NCI-H526 treated with DMSO at 0.1 percent for 48 hours (cell line): ENCODE data around the gene DYNLT1.
A peak's percentile ranks its signal among the peaks of the same experiment; 100 is the strongest.
"Not testable (repeated sequence)": the region's sequence is repeated elsewhere in the genome, so short reads cannot be mapped to it uniquely, and the experiment has no call there.

Source experiments
- DNase-seq: peaks from one replicate; lab custom pipeline; 2025; lab: John Stamatoyannopoulos, UW

The DYNLT1 gene

GRCh38 chr6:158622545-158623190 lies 21.9 kb downstream of the DYNLT1 start:
- no peak for DNase-seq

- no peak for DNase-seq
These were observed 22.6 kb downstream of the DYNLT1 start for GRCh38 chr6:158621694-158622544.

DNA sequence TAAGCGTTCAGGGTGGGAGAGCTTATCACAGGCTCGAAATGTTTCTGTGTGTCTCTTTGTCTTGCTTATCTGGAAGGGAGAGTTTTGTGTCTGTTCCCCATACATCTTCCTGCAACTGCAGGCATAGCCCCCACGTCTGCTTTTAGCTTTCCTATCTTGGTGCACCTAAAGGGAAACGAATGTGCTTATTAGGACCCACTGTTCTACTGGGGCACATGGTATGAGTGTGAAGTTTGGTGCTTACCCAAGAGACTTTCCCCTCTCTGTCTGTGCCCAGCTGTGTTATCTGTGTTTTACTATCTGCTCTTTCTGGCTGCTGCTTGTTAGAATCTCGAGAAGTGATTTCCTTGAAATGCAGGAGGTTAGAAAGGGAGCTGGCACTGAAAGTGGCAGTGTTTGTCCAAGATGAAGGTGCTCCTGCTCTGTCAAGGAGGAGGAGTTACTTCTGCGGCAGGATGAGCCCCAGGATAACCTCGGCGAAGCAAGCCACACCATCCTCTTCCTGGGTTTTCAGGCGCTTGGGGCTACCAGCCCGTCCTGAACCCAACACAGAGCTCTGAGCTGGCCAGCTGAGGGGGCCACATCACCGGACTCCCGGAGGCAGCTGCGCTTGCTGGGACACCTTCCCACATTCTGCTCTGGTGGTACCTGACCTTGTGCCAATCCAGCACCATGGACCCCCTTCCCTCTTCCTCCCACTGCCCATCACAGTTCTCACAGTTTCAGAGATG lies 23.4 kb downstream of the DYNLT1 start:
- DNase-seq, result no peak

DNA sequence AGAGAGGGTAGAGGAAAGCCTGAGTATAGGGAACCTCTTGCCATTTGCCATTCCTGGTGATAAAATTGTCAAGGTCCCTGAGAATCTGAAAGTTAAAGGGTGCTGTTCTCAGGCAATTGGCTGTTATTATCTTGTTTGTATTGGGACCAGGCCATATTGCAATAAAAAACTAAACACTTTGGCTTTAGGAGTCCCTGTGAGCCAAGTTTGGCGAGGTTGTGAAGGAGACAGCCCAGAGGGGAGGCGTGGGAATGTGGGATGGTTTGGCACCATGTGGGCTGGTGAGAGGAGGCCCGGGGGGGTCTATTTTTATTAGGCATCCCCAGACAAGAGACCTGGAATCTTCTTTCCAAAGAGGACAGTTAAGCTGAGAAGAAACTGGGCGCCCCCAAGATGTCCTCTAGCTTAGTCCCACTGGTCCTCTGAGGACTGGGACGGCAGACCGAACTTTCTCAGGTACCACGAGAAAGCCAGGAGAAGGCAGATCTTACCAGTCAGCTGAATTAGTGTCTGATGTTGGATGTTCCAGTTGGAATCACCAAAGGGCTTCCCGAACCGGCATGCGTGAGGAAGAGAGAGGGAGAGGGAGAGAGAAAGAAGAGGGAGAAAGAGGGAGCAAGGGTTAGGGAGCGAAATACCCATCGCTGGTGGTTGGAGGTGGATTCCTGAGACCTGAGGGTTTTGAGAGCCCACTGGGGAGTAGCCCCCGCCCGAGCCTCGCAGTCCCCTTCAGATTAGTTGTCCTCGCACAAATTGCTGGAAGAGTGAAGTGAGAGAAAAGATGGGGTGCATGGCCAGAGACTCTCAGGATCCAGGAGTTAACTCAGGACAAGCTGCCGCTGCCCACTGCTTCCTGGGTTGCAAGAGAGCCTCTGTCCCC lies 24.4 kb downstream of the DYNLT1 start:
- DNase-seq, result no peak

DNA sequence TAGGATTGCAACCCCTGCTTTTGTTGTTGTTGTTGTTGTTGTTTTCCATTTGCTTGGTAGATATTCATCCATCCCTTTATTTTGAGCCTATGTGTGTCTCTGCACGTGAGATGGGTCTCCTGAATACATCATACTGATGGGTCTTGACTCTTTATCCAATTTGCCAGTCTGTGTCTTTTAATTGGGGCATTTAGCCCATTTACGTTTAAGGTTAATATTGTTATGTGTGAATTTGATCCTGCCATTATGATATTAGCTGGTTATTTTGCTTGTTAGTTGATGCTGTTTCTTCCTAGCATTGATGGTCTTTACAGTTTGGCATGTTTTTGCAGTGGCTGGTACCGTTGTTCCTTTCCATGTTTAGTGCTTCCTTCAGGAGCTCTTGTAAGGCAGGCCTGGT lies 26.3 kb downstream of the DYNLT1 start:
- DNase-seq, result not testable (repeated sequence)

DNA sequence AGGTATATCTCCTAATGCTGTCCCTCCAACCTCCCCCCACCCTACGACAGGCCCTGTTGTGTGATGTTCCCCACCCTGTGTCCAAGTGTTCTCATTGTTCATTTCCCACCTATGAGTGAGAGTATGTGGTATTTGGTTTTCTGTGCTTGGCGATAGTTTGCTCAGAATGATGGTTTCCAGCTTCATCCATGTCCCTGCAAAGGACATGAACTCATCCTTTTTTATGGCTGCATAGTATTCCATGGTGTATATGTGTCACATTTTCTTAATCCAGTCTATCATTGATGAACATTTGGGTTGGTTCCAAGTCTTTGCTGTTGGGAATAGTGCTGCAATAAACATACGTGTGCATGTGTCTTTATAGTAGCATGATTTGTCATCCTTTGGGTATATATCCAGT lies 29.9 kb downstream of the DYNLT1 start:
- not testable (repeated sequence) for DNase-seq

DNA sequence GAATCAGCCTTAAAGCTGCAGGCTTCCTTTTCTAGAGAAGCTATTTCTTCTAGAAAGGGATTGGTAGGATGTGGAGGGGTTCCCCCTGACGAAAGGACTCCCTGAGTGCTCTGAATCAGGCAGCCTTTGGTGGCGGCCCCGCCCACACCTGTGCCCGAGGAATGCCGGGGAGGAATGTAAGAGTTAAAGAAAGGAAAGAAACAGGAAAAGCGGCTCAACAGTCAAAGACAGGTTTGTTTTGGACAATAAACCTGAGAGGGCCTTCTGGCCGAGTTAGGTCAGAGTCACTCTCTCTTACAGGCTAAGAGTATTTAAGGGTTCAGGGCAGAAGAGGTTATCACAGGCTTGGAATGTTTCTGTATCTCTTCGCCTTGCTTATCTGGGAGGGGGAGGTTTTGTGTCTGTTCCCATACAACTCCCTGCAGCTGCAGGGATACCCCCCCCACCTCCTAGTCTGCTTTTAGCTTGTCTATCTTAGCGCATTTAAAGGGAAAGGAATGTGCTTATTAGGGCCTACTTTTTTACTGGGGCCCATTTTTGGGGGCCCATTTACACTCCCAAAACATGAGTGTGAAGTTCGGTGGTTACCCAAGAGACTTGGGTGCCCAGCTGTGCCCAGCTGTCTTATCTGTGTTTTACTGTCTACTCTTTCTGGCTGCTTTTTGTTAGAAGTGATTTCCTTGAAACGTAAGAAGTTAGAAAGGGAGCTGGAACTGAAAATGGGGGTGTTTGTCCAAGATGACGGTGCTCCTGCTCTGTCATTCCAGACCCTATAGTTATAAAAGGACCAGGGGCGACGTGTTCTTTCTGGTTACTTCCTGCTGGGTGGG lies 32.8 kb downstream of the DYNLT1 start:
- no peak for DNase-seq

DNA sequence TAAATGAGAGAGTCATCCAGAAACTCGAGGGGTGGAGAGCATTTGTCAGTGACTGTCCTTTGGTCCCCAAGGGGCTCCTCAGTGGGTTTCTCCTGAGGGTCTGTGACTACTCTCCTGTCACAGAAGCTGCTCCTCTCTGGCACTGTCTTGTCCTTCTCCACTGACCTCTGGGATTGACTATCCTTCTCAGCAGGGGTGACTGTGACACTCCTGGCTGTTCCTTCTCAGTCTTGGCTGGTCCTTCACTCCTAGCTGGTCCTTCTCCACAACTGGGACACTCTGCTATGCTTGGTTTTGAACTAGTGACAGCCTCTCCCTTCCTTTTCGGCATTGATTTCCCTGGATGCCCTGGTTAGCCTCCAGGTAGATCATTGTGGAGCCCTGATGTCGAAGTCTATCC lies 33.5 kb downstream of the DYNLT1 start:
- DNase-seq, result no peak

GRCh38 chr6:158610319-158610968 lies 34.1 kb downstream of the DYNLT1 start:
- no peak for DNase-seq

- no peak for DNase-seq
These were observed 34.9 kb downstream of the DYNLT1 start for GRCh38 chr6:158609455-158610155.

DNA sequence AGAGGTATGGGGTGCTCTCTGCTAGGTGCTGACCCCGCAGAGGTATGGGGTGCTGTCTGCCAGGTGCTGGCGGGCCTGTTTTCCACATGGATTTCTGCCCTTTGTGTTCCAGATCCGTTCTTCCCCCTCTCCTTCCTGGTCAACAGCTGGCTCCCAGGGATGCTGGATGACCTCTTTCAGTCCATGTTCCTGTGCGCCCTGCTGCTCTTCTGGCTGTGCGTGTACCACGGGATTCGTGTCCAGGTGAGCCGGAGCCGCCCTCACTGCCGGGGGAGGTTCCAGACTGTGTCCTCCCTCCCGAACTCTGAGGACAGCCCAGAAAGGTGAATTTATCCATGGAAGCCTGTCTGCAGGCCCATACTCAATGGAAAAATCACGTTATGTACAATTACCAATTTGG lies 36.3 kb downstream of the DYNLT1 start:
- no peak for DNase-seq

- DNase-seq, result no peak
These were observed 37.0 kb downstream of the DYNLT1 start for GRCh38 chr6:158607411-158608170.

GRCh38 chr6:158606935-158607334 lies 37.6 kb downstream of the DYNLT1 start:
- DNase-seq, result no peak

DNA sequence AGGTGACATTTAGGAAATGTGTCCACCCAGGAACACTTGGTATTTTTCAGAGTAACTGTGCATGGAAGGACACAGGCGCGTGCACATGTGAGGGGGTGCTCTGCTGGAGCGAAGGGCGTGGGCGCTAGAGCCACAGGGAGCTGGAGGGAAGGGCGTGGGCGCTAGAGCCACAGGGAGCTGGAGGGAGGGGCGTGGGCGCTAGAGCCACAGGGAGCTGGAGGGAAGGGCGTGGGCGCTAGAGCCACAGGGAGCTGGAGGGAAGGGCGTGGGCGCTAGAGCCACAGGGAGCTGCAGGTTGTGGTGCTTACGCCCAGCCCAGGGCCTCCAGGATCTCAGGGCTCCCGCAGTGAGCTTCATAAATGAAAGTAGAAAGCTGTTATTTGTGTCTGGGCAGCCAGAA lies 38.5 kb downstream of the DYNLT1 start:
- DNase-seq, result not testable (repeated sequence)

- peak; percentile 63 for DNase-seq
These were observed 39.2 kb downstream of the DYNLT1 start for GRCh38 chr6:158605266-158605878.

DNA sequence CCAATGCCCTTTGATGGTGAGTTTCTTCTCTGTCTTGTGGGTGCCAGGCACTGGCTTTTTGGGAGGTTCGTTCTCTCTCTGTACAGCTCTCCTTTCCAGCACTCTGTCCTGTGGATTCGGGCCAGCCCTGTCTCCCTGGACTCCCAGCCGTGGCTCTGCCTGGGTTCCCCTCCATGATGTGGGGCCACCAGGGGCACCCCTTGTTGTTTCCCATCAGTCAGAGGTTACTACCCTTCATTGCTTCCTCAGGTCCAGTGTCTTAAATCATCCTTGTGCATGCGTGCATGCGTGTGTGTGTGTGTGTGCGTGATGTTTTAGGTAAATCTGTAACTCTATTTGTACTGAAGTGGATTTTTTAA lies 40.5 kb downstream of the DYNLT1 start:
- no peak for DNase-seq

DNA sequence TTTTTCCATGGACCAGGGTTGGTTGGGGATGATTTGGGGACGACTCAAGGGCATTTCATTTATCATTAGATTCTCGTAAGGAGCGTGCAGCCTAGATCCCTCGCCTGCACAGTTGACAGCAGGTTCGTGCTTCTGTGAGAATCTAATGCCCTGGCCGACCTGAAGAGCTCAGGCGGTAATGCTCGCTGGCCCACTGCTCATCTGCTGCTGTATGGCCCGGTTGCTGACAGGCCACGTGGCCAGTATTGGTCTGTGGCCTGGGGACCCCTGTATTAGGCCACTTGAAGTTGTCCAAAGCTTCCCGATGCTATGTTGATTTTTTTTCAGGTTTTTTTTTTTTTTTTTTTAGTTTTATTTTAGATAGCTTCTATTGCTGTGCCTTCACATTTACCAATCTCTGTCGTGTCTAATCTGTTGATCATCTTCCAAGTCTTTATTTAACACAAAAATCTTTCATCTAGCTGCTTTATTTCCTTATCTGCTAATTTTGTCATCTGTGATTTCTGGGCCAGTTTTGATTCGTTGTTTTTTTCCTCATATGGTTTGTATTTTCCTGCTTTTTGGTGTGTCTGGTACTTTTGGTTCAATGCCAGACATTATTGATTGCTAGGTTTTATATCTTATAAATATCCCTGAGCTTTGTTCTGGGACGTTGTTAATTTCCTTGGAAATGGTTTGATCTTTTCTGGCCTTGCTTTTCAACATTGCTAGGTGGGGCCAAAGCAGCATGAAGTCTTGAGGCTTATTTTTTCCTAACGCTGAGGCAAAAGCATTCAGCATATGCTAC lies 41.1 kb downstream of the DYNLT1 start:
- DNase-seq, result no peak

DNA sequence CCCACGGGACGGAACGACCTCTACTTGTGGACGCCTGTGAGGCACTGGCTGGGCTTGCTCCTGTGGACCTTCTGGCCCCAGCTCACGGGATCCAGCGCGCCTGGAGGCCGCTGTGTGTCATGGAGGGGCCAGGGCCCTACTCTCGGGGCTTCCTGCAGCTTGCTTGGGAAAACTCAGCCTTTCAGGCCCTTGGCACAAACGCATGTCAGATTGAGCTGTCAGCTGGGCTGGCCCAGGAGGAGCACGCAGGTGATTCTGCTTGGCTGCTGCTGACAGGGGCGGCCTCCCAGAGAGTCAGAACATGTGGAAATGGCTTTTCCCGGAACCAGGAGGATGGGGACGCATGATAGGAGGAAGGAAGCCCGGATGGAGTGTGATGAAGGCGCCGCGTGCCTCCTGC lies 44.9 kb downstream of the DYNLT1 start:
- no peak for DNase-seq
